ENCODE results near the gene AGPAT2.

GRCh38 chr9:136734837-136735496, 47.7 kb upstream of the AGPAT2 start:
- TF ChIP-seq CTCF (IDR thresholded peaks at IDR 0.05 in 4 of 5, conservative IDR thresholded peaks at IDR 0.05 in 1 of 5) (no peak), POLR2A (IDR thresholded peaks at IDR 0.05) (no peak)
